Ectodermal cell (in vitro differentiated cells): Measurements from ENCODE around the gene FCRL6.

Experiments
- H3K27ac ChIP-seq: 2 replicates; pipeline ENCODE4 v1.7.0; 2013; ENCODE audit warnings: mild to moderate bottlenecking, low read depth, low read length; ENCODE audit not compliant: insufficient read depth, poor library complexity, severe bottlenecking
- H3K27me3 ChIP-seq: 2 replicates; pipeline ENCODE4 v1.7.0; 2013; ENCODE audit warnings: mild to moderate bottlenecking, low read length; ENCODE audit not compliant: insufficient read depth, control insufficient read depth, poor library complexity, severe bottlenecking
- H3K36me3 ChIP-seq: one replicate; pipeline ENCODE4 v1.7.0; 2013; ENCODE audit warnings: low read length; ENCODE audit not compliant: control insufficient read depth, insufficient read depth
- H3K4me1 ChIP-seq: one replicate; pipeline ENCODE4 v1.7.0; 2013; ENCODE audit warnings: low read length; ENCODE audit not compliant: control insufficient read depth, insufficient read depth
- H3K4me3 ChIP-seq: 2 replicates; pipeline ENCODE4 v1.7.0; 2013; ENCODE audit warnings: low read depth, low read length, control low read depth; ENCODE audit not compliant: insufficient read depth
- H3K9me3 ChIP-seq: 2 replicates; pipeline ENCODE4 v1.7.0; 2013; ENCODE audit warnings: mild to moderate bottlenecking, low read length, moderate library complexity; ENCODE audit not compliant: control insufficient read depth
- WGBS, 2 experiments: methylation state at CpG; one replicate each; pipeline ENCODE4 v1.1.7; 2013; ENCODE audit warnings: missing lambda C conversion rate in 2 of 2; 5-methylcytosine and 5-hydroxymethylcytosine counted together

FCRL6 gene

GRCh38 chr1:159832309-159832708 lies 30.1 kb downstream of the FCRL6 start:
- H3K27me3 ChIP-seq: peaks cover 26% of the 10 kb centered on the region
- 87 to 90% methylated on average over 2 of the region's 2 CpGs for WGBS, 2 experiments

GRCh38 chr1:159835356-159835755 lies 33.2 kb downstream of the FCRL6 start:
- H3K4me3 ChIP-seq: no peak overlapping the region
- 88 to 91% methylated on average over 3 of the region's 3 CpGs for WGBS, 2 experiments
- no peaks in the 10 kb centered on the region for H3K9me3 ChIP-seq
- no peak overlapping the region for H3K27ac ChIP-seq
- H3K36me3 ChIP-seq: no peaks in the 10 kb centered on the region
- H3K27me3 ChIP-seq: peaks cover 21% of the 10 kb centered on the region
- no peaks in the 10 kb centered on the region for H3K4me1 ChIP-seq

More at GRCh38 chr1:159832309-159832708, 30.1 kb downstream of the FCRL6 start:
- Histone ChIP-seq H3K4me3 (no peak overlapping the region), H3K27ac (no peak overlapping the region), H3K36me3 (no peaks in the 10 kb centered on the region), H3K4me1 (peaks cover 6% of the 10 kb centered on the region), H3K9me3 (no peaks in the 10 kb centered on the region)

GRCh38 chr1:159835862-159836525 lies 33.8 kb downstream of the FCRL6 start:
- H3K27me3 ChIP-seq: peaks cover 21% of the 10 kb centered on the region
- WGBS, 2 experiments: 91 to 93% methylated on average over 8 of the region's 8 CpGs
- no peak overlapping the region for H3K4me3 ChIP-seq
- H3K36me3 ChIP-seq: no peaks in the 10 kb centered on the region
- H3K27ac ChIP-seq: no peak overlapping the region
- H3K4me1 ChIP-seq: no peaks in the 10 kb centered on the region
- no peaks in the 10 kb centered on the region for H3K9me3 ChIP-seq

GRCh38 chr1:159838715-159839114 lies 36.6 kb downstream of the FCRL6 start:
- 86 to 100% methylated on average over 1 of the region's 1 CpG for WGBS, 2 experiments
- Histone ChIP-seq H3K27ac (no peak overlapping the region), H3K9me3 (no peaks in the 10 kb centered on the region), H3K4me1 (no peaks in the 10 kb centered on the region), H3K27me3 (peaks cover 10% of the 10 kb centered on the region), H3K36me3 (no peaks in the 10 kb centered on the region), H3K4me3 (no peak overlapping the region)

GRCh38 chr1:159839116-159839849 lies 37.1 kb downstream of the FCRL6 start:
- Histone ChIP-seq H3K4me1 (no peaks in the 10 kb centered on the region), H3K27me3 (peaks cover 6% of the 10 kb centered on the region), H3K9me3 (no peaks in the 10 kb centered on the region), H3K27ac (no peak overlapping the region), H3K4me3 (no peak overlapping the region), H3K36me3 (no peaks in the 10 kb centered on the region)
- WGBS, 2 experiments: 90 to 93% methylated on average over 5 of the region's 5 CpGs

GRCh38 chr1:159841749-159842148 lies 39.6 kb downstream of the FCRL6 start:
- no peaks in the 10 kb centered on the region for H3K4me1 ChIP-seq
- H3K36me3 ChIP-seq: no peaks in the 10 kb centered on the region
- no peaks in the 10 kb centered on the region for H3K9me3 ChIP-seq
- no peak overlapping the region for H3K4me3 ChIP-seq
- H3K27me3 ChIP-seq: no peaks in the 10 kb centered on the region
- no peak overlapping the region for H3K27ac ChIP-seq
- WGBS, 2 experiments: 87 to 89% methylated on average over 2 of the region's 2 CpGs

GRCh38 chr1:159843459-159843858 lies 41.3 kb downstream of the FCRL6 start:
- H3K4me1 ChIP-seq: no peaks in the 10 kb centered on the region
- H3K36me3 ChIP-seq: no peaks in the 10 kb centered on the region
- H3K27ac ChIP-seq: no peak overlapping the region
- no peaks in the 10 kb centered on the region for H3K9me3 ChIP-seq
- H3K27me3 ChIP-seq: no peaks in the 10 kb centered on the region
- WGBS, 2 experiments: 93% methylated on average over 4 of the region's 4 CpGs
- no peak overlapping the region for H3K4me3 ChIP-seq

GRCh38 chr1:159845751-159846629 lies 43.8 kb downstream of the FCRL6 start:
- Histone ChIP-seq H3K36me3 (no peaks in the 10 kb centered on the region), H3K4me3 (no peak overlapping the region), H3K27me3 (no peaks in the 10 kb centered on the region), H3K4me1 (no peaks in the 10 kb centered on the region), H3K27ac (no peak overlapping the region), H3K9me3 (no peaks in the 10 kb centered on the region)
- 88 to 89% methylated on average over 13 of the region's 13 CpGs for WGBS, 2 experiments

- no peaks in the 10 kb centered on the region for H3K36me3 ChIP-seq
- no peak overlapping the region for H3K27ac ChIP-seq
- 71 to 80% methylated on average over 4 of the region's 4 CpGs for WGBS, 2 experiments
Observed at GRCh38 chr1:159847231-159847630, 45.1 kb downstream of the FCRL6 start.

GRCh38 chr1:159848326-159848725 lies 46.2 kb downstream of the FCRL6 start:
- no peak overlapping the region for H3K27ac ChIP-seq

More at GRCh38 chr1:159847231-159847630, 45.1 kb downstream of the FCRL6 start:
- Histone ChIP-seq H3K9me3 (no peaks in the 10 kb centered on the region), H3K27me3 (peaks cover 8% of the 10 kb centered on the region), H3K4me3 (no peak overlapping the region), H3K4me1 (no peaks in the 10 kb centered on the region)

More at GRCh38 chr1:159848326-159848725, 46.2 kb downstream of the FCRL6 start:
- peaks cover 17% of the 10 kb centered on the region for H3K27me3 ChIP-seq
- no peak overlapping the region for H3K4me3 ChIP-seq
- no peaks in the 10 kb centered on the region for H3K4me1 ChIP-seq
- no peaks in the 10 kb centered on the region for H3K9me3 ChIP-seq
- WGBS, 2 experiments: 57 to 65% methylated on average over 3 of the region's 3 CpGs
- no peaks in the 10 kb centered on the region for H3K36me3 ChIP-seq
